Stimulated activated naive B cell treated with anti-CD40 and anti-IgM and Interleukin-4, amounts not matched to agents 10 μg/mL and 1 μg/mL and 100 μg/mL, for 72 hours (primary cell): ENCODE measurements around the gene STXBP4.

Experiments
- ATAC-seq, 2 donors: fragments of 150-1000 bp; cut with Tn5 transposase; replicated peaks; 2 replicates each; pipeline ENCODE4 v1.10.0; 2021; ENCODE audit warnings: moderate library complexity in 1 of 2
- DNase-seq: peaks from one replicate; pipeline ENCODE4 v3.0.0; 2021
- H3K27ac Mint-ChIP-seq: one replicate; pipeline ENCODE4 v1.8.0; 2022; ENCODE audit warnings: mild to moderate bottlenecking, mixed read lengths
- H3K27me3 Mint-ChIP-seq, 2 donors: one replicate each; pipeline ENCODE4 v1.8.0; 2022; ENCODE audit warnings: mixed read lengths in 2 of 2
- H3K36me3 Mint-ChIP-seq, 2 donors: one replicate each; pipeline ENCODE4 v1.8.0; 2022; ENCODE audit warnings: mixed read lengths in 2 of 2, mild to moderate bottlenecking in 1 of 2
- H3K4me1 Mint-ChIP-seq, 2 donors: one replicate each; pipeline ENCODE4 v1.8.0; 2022; ENCODE audit warnings: mixed read lengths in 2 of 2, mild to moderate bottlenecking in 1 of 2
- H3K4me3 Mint-ChIP-seq, 2 donors: one replicate each; pipeline ENCODE4 v1.8.0; 2022; ENCODE audit warnings: mild to moderate bottlenecking in 2 of 2, mixed read lengths in 2 of 2, moderate library complexity in 1 of 2
- H3K9me3 Mint-ChIP-seq, 2 donors: one replicate each; pipeline ENCODE4 v1.8.0; 2022; ENCODE audit warnings: mixed read lengths in 2 of 2, mild to moderate bottlenecking in 1 of 2

Gene STXBP4

DNA sequence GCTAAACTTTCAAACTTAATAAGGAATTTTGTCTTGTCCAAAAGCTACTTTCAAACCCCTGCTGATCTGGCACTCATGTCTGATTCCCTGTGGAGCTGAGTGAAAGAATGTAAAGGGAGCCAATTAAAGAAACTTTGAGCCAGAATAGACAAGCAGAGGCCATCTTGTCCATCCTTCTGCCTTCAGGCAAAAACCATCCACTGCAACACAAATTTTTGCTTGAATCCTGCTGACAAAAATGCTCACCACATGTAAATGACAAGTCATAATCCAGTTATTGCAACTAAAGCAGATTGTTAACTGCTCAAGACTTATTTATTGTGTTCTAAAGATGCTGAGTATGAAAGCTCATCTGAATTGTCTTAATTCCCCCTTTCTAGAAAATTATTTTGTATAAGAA lies 172.2 kb downstream of the STXBP4 start:
- peaks cover 0 to 4% of the 10 kb centered on the region in 2 donors for H3K36me3 Mint-ChIP-seq
- no peaks in the 10 kb centered on the region for H3K4me1 Mint-ChIP-seq
- no peaks in the 10 kb centered on the region for H3K9me3 Mint-ChIP-seq
- no peak overlapping the region for H3K4me3 Mint-ChIP-seq
- DNase-seq (no peak), ATAC-seq (no peak)
- H3K27me3 Mint-ChIP-seq, result no peaks in the 10 kb centered on the region
- H3K27ac Mint-ChIP-seq, result no peak overlapping the region

DNA sequence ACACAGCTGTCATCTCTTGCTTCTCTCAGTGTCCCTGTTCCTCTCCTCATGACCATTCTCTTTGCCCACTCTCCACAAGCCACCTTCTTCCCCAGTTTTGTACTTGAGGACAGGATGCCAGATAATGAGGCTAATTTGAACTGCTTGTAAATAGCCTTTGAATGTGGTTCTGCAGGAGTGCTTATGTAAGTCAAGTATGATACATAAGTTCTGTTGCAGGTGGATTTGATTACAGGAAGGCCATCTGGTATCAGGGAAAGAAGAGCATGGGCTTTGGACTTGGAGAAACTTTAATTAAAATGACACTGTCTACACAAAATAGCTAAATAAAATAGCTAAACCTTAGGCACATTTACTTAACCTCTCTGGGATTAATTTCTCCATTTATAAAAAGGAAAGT lies 176.0 kb downstream of the STXBP4 start:
- H3K27me3 Mint-ChIP-seq, result no peaks in the 10 kb centered on the region
- no peaks in the 10 kb centered on the region for H3K4me1 Mint-ChIP-seq
- H3K4me3 Mint-ChIP-seq, result no peak overlapping the region
- DNase-seq (no peak), ATAC-seq (no peak)
- H3K9me3 Mint-ChIP-seq, result no peaks in the 10 kb centered on the region
- H3K27ac Mint-ChIP-seq, result no peak overlapping the region
- H3K36me3 Mint-ChIP-seq, result peaks cover 2 to 4% of the 10 kb centered on the region in 2 donors

- Mint-ChIP-seq H3K27me3 (no peaks in the 10 kb centered on the region), H3K27ac (no peak overlapping the region)
Measured at GRCh38 chr17:55149485-55149884, 180.9 kb downstream of the STXBP4 start.

GRCh38 chr17:55152236-55152635 lies 183.7 kb downstream of the STXBP4 start:
- DNase-seq (no peak), ATAC-seq (no peak)
- H3K27me3 Mint-ChIP-seq, result no peaks in the 10 kb centered on the region
- H3K36me3 Mint-ChIP-seq, result peaks cover 3 to 4% of the 10 kb centered on the region in 2 donors
- H3K4me1 Mint-ChIP-seq, result no peaks in the 10 kb centered on the region
- H3K9me3 Mint-ChIP-seq, result no peaks in the 10 kb centered on the region
- no peak overlapping the region for H3K4me3 Mint-ChIP-seq
- H3K27ac Mint-ChIP-seq, result no peak overlapping the region

More at GRCh38 chr17:55149485-55149884, 180.9 kb downstream of the STXBP4 start:
- Mint-ChIP-seq H3K36me3 (peaks cover 3 to 4% of the 10 kb centered on the region in 2 donors), H3K4me3 (no peak overlapping the region), H3K9me3 (no peaks in the 10 kb centered on the region), H3K4me1 (no peaks in the 10 kb centered on the region)
- ATAC-seq, result no peak
- DNase-seq, result no peak

GRCh38 chr17:55154101-55154500 lies 185.5 kb downstream of the STXBP4 start:
- DNase-seq, result no peak
- no peaks in the 10 kb centered on the region for H3K27me3 Mint-ChIP-seq
- ATAC-seq, result no peak

GRCh38 chr17:55155856-55156560 lies 187.4 kb downstream of the STXBP4 start:
- Mint-ChIP-seq H3K4me1 (no peaks in the 10 kb centered on the region), H3K4me3 (no peak overlapping the region), H3K27me3 (no peaks in the 10 kb centered on the region), H3K36me3 (peaks cover 8 to 10% of the 10 kb centered on the region in 2 donors), H3K9me3 (no peaks in the 10 kb centered on the region), H3K27ac (no peak overlapping the region)
- ATAC-seq (no peak), DNase-seq (no peak)

More at GRCh38 chr17:55154101-55154500, 185.5 kb downstream of the STXBP4 start:
- H3K27ac Mint-ChIP-seq, result no peak overlapping the region
- H3K9me3 Mint-ChIP-seq, result no peaks in the 10 kb centered on the region
- peaks cover 2 to 3% of the 10 kb centered on the region in 2 donors for H3K36me3 Mint-ChIP-seq
- H3K4me1 Mint-ChIP-seq, result no peaks in the 10 kb centered on the region
- no peak overlapping the region for H3K4me3 Mint-ChIP-seq

DNA sequence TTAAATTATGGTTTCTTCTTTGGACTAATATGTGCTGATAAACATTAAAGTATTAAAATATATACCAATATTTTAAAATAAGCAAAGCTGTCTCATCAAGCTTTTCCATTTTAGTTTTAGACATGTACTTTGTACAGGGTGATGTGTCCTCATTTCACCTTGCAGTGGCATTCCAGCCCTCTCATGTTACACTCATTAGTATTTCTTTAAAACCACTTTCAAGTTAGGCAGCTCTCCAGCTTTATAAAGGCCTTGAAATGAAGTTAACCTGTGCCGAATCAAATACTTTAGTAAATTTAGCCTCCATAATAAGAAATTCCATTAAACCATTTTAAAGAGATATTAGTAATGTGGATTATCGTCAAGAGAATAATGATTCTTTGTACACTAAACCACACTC lies 188.6 kb downstream of the STXBP4 start:
- Mint-ChIP-seq H3K4me3 (no peak overlapping the region), H3K9me3 (no peaks in the 10 kb centered on the region), H3K36me3 (peaks cover 8 to 10% of the 10 kb centered on the region in 2 donors), H3K27ac (no peak overlapping the region), H3K4me1 (no peaks in the 10 kb centered on the region), H3K27me3 (no peaks in the 10 kb centered on the region)
- no peak for DNase-seq
- no peak for ATAC-seq

DNA sequence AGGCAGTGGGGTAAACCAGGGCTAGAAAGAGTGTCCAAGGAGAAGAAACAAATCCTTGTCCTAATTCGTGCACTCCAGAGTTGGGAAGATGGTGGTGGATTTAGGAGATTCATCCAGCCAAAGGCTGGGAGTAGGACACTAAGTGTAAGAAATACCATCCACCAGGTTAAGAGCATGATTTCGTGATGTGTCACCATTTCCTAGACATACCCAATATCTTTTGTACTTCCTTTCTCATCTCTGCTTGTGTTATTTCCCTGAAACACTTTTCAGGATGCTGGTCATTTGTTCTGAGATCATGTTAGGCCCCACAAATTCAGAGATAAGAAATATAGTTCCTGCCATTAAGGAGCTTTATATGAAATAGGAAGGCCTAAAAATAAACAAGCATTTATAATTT lies 189.9 kb downstream of the STXBP4 start:
- ATAC-seq (no peak), DNase-seq (no peak)
- Mint-ChIP-seq H3K4me3 (no peak overlapping the region), H3K27ac (no peak overlapping the region), H3K27me3 (no peaks in the 10 kb centered on the region), H3K9me3 (no peaks in the 10 kb centered on the region), H3K4me1 (no peaks in the 10 kb centered on the region), H3K36me3 (peaks cover 6 to 7% of the 10 kb centered on the region in 2 donors)

GRCh38 chr17:55159251-55159650 lies 190.7 kb downstream of the STXBP4 start:
- no peak overlapping the region for H3K27ac Mint-ChIP-seq
- no peaks in the 10 kb centered on the region for H3K4me1 Mint-ChIP-seq

GRCh38 chr17:55160501-55160900 lies 191.9 kb downstream of the STXBP4 start:
- Mint-ChIP-seq H3K36me3 (peaks cover 6 to 7% of the 10 kb centered on the region in 2 donors), H3K4me3 (no peak overlapping the region), H3K4me1 (no peaks in the 10 kb centered on the region), H3K27ac (no peak overlapping the region), H3K27me3 (no peaks in the 10 kb centered on the region), H3K9me3 (no peaks in the 10 kb centered on the region)
- ATAC-seq (no peak), DNase-seq (no peak)

More at GRCh38 chr17:55159251-55159650, 190.7 kb downstream of the STXBP4 start:
- H3K9me3 Mint-ChIP-seq, result no peaks in the 10 kb centered on the region
- no peak overlapping the region for H3K4me3 Mint-ChIP-seq
- H3K36me3 Mint-ChIP-seq, result peaks cover 6 to 7% of the 10 kb centered on the region in 2 donors
- no peak for DNase-seq
- no peaks in the 10 kb centered on the region for H3K27me3 Mint-ChIP-seq
- ATAC-seq, result no peak

- Mint-ChIP-seq H3K4me3 (no peak overlapping the region), H3K4me1 (no peaks in the 10 kb centered on the region), H3K9me3 (no peaks in the 10 kb centered on the region), H3K27me3 (no peaks in the 10 kb centered on the region), H3K36me3 (peaks cover 6 to 7% of the 10 kb centered on the region in 2 donors), H3K27ac (no peak overlapping the region)
- no peak for DNase-seq
- ATAC-seq, result no peak
Measured at GRCh38 chr17:55161935-55162555, 193.5 kb downstream of the STXBP4 start.

- H3K36me3 Mint-ChIP-seq, result peaks cover 6 to 7% of the 10 kb centered on the region in 2 donors
- ATAC-seq (no peak), DNase-seq (no peak)
- no peaks in the 10 kb centered on the region for H3K4me1 Mint-ChIP-seq
- H3K4me3 Mint-ChIP-seq, result no peak overlapping the region
- no peaks in the 10 kb centered on the region for H3K9me3 Mint-ChIP-seq
- no peak overlapping the region for H3K27ac Mint-ChIP-seq
- no peaks in the 10 kb centered on the region for H3K27me3 Mint-ChIP-seq
Measured at GRCh38 chr17:55162556-55162946, 194.0 kb downstream of the STXBP4 start.

DNA sequence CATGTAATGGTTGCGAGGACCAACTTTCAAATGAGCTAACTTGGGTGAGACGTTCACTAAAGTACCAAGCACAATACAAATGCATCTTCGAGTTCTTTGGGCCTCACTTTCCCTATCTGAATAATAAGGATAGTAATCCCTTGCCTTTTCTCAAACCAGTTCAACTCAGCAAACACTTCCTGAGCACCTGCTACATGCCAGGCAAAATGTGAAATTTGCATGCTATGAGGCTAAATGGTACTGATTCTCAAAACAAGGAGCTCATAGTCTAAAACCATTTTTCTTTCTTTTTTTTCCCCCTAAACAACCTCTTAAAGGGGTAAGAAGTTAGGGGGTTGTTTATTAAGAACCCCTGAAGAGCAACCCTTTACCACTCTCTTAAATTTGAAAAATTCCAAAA lies 194.8 kb downstream of the STXBP4 start:
- ATAC-seq (no peak), DNase-seq (no peak)
- Mint-ChIP-seq H3K9me3 (no peaks in the 10 kb centered on the region), H3K36me3 (peaks cover 6 to 7% of the 10 kb centered on the region in 2 donors), H3K4me1 (no peaks in the 10 kb centered on the region), H3K27ac (no peak overlapping the region), H3K27me3 (no peaks in the 10 kb centered on the region), H3K4me3 (no peak overlapping the region)

DNA sequence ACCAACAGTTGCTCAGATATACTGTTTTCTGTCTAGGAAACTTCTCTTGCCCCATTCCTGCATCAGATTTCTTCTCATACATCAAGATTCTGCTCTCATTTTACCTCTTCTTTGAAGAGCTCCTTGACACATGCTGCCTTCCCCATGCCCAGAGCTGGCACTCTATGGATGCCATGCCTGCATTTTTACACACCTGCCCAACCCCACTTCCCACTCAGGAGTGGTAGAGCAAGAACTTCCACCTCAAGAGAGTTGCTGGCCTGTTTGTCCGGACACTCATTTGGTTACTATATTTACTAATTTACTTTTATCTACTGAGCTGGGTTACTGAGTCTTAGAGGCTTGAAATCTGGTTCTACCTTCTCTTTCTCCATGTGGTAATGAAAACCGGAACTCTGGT lies 197.9 kb downstream of the STXBP4 start:
- H3K9me3 Mint-ChIP-seq, result no peaks in the 10 kb centered on the region
- no peak overlapping the region for H3K27ac Mint-ChIP-seq
- H3K4me1 Mint-ChIP-seq, result peaks cover 5 to 11% of the 10 kb centered on the region in 2 donors
- no peaks in the 10 kb centered on the region for H3K27me3 Mint-ChIP-seq
- peaks cover 0 to 2% of the 10 kb centered on the region in 2 donors for H3K36me3 Mint-ChIP-seq
- no peak for DNase-seq
- no peak for ATAC-seq
- no peak overlapping the region for H3K4me3 Mint-ChIP-seq

- Mint-ChIP-seq H3K27me3 (no peaks in the 10 kb centered on the region), H3K36me3 (peaks cover 0 to 2% of the 10 kb centered on the region in 2 donors), H3K4me1 (peaks cover 5 to 11% of the 10 kb centered on the region in 2 donors), H3K27ac (no peak overlapping the region), H3K9me3 (no peaks in the 10 kb centered on the region), H3K4me3 (no peak overlapping the region)
- DNase-seq (no peak), ATAC-seq (no peak)
Measured at GRCh38 chr17:55167024-55167725, 198.6 kb downstream of the STXBP4 start.
